Measurements from ENCODE around the gene CLSTN1.

The CLSTN1 gene

DNA sequence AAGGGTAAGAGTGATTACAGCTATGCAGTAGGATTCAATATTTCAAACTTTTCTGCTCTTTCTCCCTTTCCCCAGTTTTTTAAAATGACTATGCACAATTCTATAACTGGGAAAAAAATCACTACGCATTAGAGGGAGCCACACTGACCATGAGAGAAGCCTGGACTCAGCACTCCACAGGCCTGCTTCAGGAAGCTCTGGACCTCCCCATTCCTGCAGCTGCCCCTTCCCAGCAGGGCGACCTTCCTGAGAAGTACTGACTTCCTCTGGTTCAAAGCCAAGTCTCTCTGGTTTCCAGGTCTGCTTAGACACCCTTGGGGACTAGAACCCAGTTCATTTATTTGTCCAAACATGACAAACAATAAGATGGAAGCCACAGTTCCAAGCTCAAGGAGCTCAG, 42.0 kb upstream of the CLSTN1 start:
- Histone ChIP-seq H3K27ac (ENCODE audit: low read length) (no peak overlapping the region), H3K27me3 (ENCODE audit: control insufficient read depth in 1 of 2, insufficient read depth in 2 of 2, low read length in 2 of 2) (no peaks in the 10 kb centered on the region), H3K9ac (ENCODE audit: low read length in 2 of 2) (no peak overlapping the region), H3K4me3 (ENCODE audit: low read length in 2 of 2) (no peak overlapping the region), H3K36me3 (ENCODE audit: control insufficient read depth in 2 of 2, insufficient read depth in 2 of 2, low read length in 2 of 2) (peaks cover 3 to 16% of the 10 kb centered on the region in 2 donors), H3K4me1 (ENCODE audit: control insufficient read depth, insufficient read depth, low read length) (peaks cover 2% of the 10 kb centered on the region), H3K9me3 (ENCODE audit: control insufficient read depth in 2 of 2, low read length in 2 of 2) (no peaks in the 10 kb centered on the region)

- Histone ChIP-seq H3K4me3 (ENCODE audit: low read length in 2 of 2) (no peak overlapping the region), H3K27ac (ENCODE audit: low read length) (no peak overlapping the region), H3K36me3 (ENCODE audit: control insufficient read depth in 2 of 2, insufficient read depth in 2 of 2, low read length in 2 of 2) (peaks cover 0 to 4% of the 10 kb centered on the region in 2 donors), H3K4me1 (ENCODE audit: control insufficient read depth, insufficient read depth, low read length) (peaks cover 2% of the 10 kb centered on the region), H3K9me3 (ENCODE audit: control insufficient read depth in 2 of 2, low read length in 2 of 2) (no peaks in the 10 kb centered on the region), H3K27me3 (ENCODE audit: control insufficient read depth in 1 of 2, insufficient read depth in 2 of 2, low read length in 2 of 2) (no peaks in the 10 kb centered on the region), H3K9ac (ENCODE audit: low read length in 2 of 2) (no peak overlapping the region)
Observed at GRCh38 chr1:9863371-9863770, 39.6 kb upstream of the CLSTN1 start.

DNA sequence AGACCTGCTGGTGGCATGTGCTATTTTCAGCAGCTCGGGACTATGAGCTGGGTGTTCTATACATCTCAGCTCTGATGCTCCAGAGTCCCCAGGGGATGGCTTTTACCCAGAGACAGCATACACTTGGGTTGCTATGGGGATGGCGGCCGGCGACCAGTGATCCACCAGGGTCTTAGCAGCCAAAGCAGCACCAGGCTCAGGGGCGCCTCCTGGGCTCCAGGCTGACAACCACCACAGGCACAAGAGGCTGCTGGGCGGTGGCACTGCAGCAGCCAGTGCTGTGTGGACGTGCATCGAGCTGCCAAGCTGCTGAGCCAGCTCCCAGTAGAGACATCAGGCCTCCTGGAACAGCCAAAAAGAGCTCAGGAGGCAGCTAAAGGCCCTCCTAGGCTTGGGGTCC, 37.6 kb upstream of the CLSTN1 start:
- Histone ChIP-seq H3K9me3 (ENCODE audit: control insufficient read depth in 2 of 2, low read length in 2 of 2) (no peaks in the 10 kb centered on the region), H3K36me3 (ENCODE audit: control insufficient read depth in 2 of 2, insufficient read depth in 2 of 2, low read length in 2 of 2) (peaks cover 0 to 2% of the 10 kb centered on the region in 2 donors), H3K27me3 (ENCODE audit: control insufficient read depth in 1 of 2, insufficient read depth in 2 of 2, low read length in 2 of 2) (no peaks in the 10 kb centered on the region), H3K4me1 (ENCODE audit: control insufficient read depth, insufficient read depth, low read length) (peaks cover 2% of the 10 kb centered on the region), H3K4me3 (ENCODE audit: low read length in 2 of 2) (no peak overlapping the region), H3K9ac (ENCODE audit: low read length in 2 of 2) (no peak overlapping the region), H3K27ac (ENCODE audit: low read length) (no peak overlapping the region)

GRCh38 chr1:9860887-9861286, 37.1 kb upstream of the CLSTN1 start:
- H3K4me1 ChIP-seq (ENCODE audit: control insufficient read depth, insufficient read depth, low read length) = peaks cover 2% of the 10 kb centered on the region
- H3K27me3 ChIP-seq (ENCODE audit: control insufficient read depth in 1 of 2, insufficient read depth in 2 of 2, low read length in 2 of 2) = no peaks in the 10 kb centered on the region
- H3K36me3 ChIP-seq (ENCODE audit: control insufficient read depth in 2 of 2, insufficient read depth in 2 of 2, low read length in 2 of 2) = peaks cover 0 to 2% of the 10 kb centered on the region in 2 donors
- H3K9me3 ChIP-seq (ENCODE audit: control insufficient read depth in 2 of 2, low read length in 2 of 2) = no peaks in the 10 kb centered on the region
- no peak overlapping the region for H3K4me3 ChIP-seq (ENCODE audit: low read length in 2 of 2)
- no peak overlapping the region for H3K27ac ChIP-seq (ENCODE audit: low read length)
- H3K9ac ChIP-seq (ENCODE audit: low read length in 2 of 2) = no peak overlapping the region

DNA sequence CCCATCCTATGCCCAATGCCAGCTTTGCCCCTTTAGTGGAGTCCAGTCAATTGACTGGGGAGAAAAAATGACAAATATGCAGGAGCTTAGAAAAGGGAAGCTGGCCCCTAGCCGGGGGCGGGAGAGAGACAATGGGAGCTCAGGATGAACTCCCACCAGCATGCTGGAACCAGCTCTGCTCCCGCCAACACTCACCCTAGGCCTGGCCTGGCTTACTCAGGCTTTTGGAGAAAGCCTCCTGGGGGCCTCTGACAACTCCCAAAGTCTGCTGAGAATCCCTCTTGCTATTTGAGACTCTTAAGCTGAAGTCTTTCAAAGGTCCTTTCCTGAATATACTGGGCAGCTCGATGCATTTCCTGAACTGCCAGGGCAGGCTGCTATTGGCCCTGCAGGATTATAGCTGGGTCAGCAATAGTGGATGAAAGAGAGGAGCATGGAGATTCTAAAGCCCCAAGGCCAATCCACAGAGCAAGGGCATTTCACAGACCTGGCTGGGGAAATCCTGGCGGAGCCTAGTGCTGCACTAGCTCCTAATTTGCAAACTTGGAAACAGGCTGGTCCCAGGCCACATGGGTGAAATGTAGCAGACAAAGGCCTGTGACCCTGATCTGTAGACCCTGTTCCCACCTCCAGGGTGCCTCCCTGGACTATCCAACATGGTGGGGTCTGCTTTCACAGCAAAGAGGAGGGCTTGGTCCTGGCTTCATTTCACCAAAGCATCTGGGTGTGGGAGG, 35.7 kb upstream of the CLSTN1 start:
- peaks cover 0 to 2% of the 10 kb centered on the region in 2 donors for H3K36me3 ChIP-seq (ENCODE audit: control insufficient read depth in 2 of 2, insufficient read depth in 2 of 2, low read length in 2 of 2)
- peak overlapping the region in 1 of 2 donors; percentile 29 for H3K9ac ChIP-seq (ENCODE audit: low read length in 2 of 2)
- no peak overlapping the region for H3K27ac ChIP-seq (ENCODE audit: low read length)
- H3K4me3 ChIP-seq (ENCODE audit: low read length in 2 of 2) = no peak overlapping the region
- H3K9me3 ChIP-seq (ENCODE audit: control insufficient read depth in 2 of 2, low read length in 2 of 2) = no peaks in the 10 kb centered on the region
- H3K4me1 ChIP-seq (ENCODE audit: control insufficient read depth, insufficient read depth, low read length) = peaks cover 2% of the 10 kb centered on the region
- H3K27me3 ChIP-seq (ENCODE audit: control insufficient read depth in 1 of 2, insufficient read depth in 2 of 2, low read length in 2 of 2) = no peaks in the 10 kb centered on the region

DNA sequence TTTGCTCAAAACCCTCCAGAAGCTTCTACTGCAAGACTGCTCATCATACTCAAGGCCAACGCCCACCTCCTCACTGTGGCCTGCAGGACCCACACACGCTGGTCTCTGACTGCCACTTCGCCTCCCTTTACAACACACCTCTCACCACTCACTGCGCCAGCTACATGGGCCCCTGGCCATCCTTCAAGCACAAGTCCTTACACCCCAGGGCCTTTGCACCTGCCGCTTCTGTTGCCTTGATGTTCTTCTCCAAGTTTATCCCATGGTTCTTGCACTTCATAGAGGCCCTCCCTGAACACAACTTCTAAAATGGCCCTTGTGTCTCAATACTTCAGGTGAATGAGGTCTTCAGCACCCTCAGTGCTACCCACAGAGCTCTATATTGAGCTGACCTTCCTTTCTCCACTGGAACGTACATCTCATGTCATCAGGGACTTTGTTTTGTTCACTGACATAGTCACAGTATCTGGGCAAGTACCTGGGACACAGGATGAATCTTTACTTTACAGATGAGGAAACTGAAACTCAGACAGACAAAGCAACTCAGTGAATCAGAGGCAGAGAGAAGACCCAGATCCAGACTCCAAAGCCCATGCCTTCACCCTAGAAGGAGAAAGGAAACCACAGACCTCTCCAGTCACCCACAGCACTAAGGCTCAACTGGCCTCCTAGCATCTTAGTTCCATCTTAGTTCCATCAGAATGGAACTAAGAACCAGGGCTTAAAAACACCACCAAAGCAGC, 34.7 kb upstream of the CLSTN1 start:
- H3K4me1 ChIP-seq (ENCODE audit: control insufficient read depth, insufficient read depth, low read length) = peaks cover 2% of the 10 kb centered on the region
- H3K9ac ChIP-seq (ENCODE audit: low read length in 2 of 2) = no peak overlapping the region
- H3K36me3 ChIP-seq (ENCODE audit: control insufficient read depth in 2 of 2, insufficient read depth in 2 of 2, low read length in 2 of 2) = no peaks in the 10 kb centered on the region
- no peaks in the 10 kb centered on the region for H3K27me3 ChIP-seq (ENCODE audit: control insufficient read depth in 1 of 2, insufficient read depth in 2 of 2, low read length in 2 of 2)
- H3K27ac ChIP-seq (ENCODE audit: low read length) = no peak overlapping the region
- H3K9me3 ChIP-seq (ENCODE audit: control insufficient read depth in 2 of 2, low read length in 2 of 2) = peaks cover 0 to 5% of the 10 kb centered on the region in 2 donors
- no peak overlapping the region for H3K4me3 ChIP-seq (ENCODE audit: low read length in 2 of 2)

DNA sequence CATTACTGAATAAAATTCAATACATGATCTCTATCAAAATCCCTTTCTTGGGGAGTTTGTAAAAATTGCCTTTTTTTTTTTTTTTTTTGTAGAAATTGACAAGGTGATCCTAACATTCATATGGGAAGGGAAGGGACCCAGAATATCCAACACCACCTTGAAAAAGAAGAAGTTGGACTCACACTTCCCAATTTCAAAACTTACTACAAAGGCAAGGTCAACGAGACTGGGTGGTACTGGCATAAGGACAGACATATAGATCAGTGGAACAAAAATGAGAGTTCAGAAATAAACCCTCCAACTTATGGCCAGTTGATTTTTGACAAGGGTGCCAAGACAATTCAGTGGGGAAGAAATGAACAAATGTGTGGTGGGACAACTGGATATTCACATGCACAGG, 31.4 kb upstream of the CLSTN1 start:
- no peak overlapping the region for H3K27ac ChIP-seq (ENCODE audit: low read length)
- no peak overlapping the region for H3K9ac ChIP-seq (ENCODE audit: low read length in 2 of 2)
- no peak overlapping the region for H3K4me3 ChIP-seq (ENCODE audit: low read length in 2 of 2)
- peaks cover 0 to 6% of the 10 kb centered on the region in 2 donors for H3K9me3 ChIP-seq (ENCODE audit: control insufficient read depth in 2 of 2, low read length in 2 of 2)
- H3K36me3 ChIP-seq (ENCODE audit: control insufficient read depth in 2 of 2, insufficient read depth in 2 of 2, low read length in 2 of 2) = peaks cover 0 to 2% of the 10 kb centered on the region in 2 donors
- no peaks in the 10 kb centered on the region for H3K4me1 ChIP-seq (ENCODE audit: control insufficient read depth, insufficient read depth, low read length)
- H3K27me3 ChIP-seq (ENCODE audit: control insufficient read depth in 1 of 2, insufficient read depth in 2 of 2, low read length in 2 of 2) = no peaks in the 10 kb centered on the region

DNA sequence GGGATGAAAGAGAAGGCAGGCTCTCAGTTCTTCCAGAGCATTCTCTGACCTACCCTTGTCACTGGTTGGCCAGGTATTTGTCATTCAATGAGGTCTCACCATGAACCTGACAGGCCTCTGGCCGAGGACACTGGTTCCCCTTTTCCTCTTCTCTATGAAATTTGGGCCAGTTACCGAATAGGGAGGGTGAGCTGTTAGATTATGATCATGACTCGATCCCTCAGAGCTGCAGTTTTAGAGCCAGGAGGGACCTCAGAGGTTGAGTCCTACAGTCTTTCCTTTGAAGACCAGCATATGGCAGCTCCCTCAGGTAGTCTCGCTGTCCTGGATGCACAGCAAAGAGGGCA, 29.5 kb upstream of the CLSTN1 start:
- Histone ChIP-seq H3K9ac (ENCODE audit: low read length in 2 of 2) (no peak overlapping the region), H3K4me1 (ENCODE audit: control insufficient read depth, insufficient read depth, low read length) (no peaks in the 10 kb centered on the region), H3K9me3 (ENCODE audit: control insufficient read depth in 2 of 2, low read length in 2 of 2) (peaks cover 0 to 6% of the 10 kb centered on the region in 2 donors), H3K27me3 (ENCODE audit: control insufficient read depth in 1 of 2, insufficient read depth in 2 of 2, low read length in 2 of 2) (no peaks in the 10 kb centered on the region), H3K27ac (ENCODE audit: low read length) (no peak overlapping the region), H3K36me3 (ENCODE audit: control insufficient read depth in 2 of 2, insufficient read depth in 2 of 2, low read length in 2 of 2) (peaks cover 0 to 2% of the 10 kb centered on the region in 2 donors), H3K4me3 (ENCODE audit: low read length in 2 of 2) (no peak overlapping the region)

DNA sequence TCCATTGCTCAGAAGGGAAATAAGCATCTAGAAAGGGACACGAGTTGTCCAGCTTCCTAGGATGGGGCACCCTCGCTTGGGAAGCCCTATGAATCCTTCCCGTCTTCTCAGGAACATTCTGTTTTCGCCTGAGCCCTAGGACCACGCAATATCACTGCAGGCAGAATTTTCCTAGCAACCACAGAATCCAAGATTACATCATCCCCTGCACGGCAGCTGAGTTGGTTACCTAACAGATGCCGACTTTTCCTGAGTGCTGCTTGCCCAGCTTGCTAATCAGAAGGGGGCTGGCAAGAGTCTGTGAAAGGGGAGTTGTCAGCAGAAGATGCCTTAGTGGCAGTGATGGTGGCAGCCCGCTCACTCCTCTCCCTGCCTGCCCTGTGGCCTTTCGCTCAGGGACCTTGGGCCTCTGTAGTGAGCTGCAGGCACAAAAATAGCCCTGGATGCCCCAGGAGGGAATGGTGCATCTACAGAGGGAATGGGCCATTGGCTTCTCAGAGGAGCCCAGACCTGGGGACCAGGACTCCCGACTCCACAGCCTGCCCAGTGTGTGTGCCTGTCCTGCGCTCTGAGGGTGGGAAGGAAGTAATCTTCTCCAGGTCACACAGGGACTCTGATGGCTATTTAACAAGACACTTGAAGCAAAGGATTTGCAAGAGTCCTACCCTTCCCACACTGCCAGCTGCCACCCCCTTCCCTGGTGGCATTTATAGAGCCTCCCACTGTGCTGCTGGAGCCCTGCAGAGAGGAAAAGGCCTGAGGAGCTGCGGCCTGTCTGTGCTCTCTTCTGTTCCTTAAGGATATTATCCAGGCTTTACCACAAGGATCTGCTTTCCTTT, 28.9 kb upstream of the CLSTN1 start:
- Histone ChIP-seq H3K27me3 (ENCODE audit: control insufficient read depth in 1 of 2, insufficient read depth in 2 of 2, low read length in 2 of 2) (no peaks in the 10 kb centered on the region), H3K4me3 (ENCODE audit: low read length in 2 of 2) (no peak overlapping the region), H3K9me3 (ENCODE audit: control insufficient read depth in 2 of 2, low read length in 2 of 2) (peaks cover 0 to 6% of the 10 kb centered on the region in 2 donors), H3K4me1 (ENCODE audit: control insufficient read depth, insufficient read depth, low read length) (no peaks in the 10 kb centered on the region), H3K27ac (ENCODE audit: low read length) (no peak overlapping the region), H3K36me3 (ENCODE audit: control insufficient read depth in 2 of 2, insufficient read depth in 2 of 2, low read length in 2 of 2) (peaks cover 0 to 2% of the 10 kb centered on the region in 2 donors), H3K9ac (ENCODE audit: low read length in 2 of 2) (no peak overlapping the region)

DNA sequence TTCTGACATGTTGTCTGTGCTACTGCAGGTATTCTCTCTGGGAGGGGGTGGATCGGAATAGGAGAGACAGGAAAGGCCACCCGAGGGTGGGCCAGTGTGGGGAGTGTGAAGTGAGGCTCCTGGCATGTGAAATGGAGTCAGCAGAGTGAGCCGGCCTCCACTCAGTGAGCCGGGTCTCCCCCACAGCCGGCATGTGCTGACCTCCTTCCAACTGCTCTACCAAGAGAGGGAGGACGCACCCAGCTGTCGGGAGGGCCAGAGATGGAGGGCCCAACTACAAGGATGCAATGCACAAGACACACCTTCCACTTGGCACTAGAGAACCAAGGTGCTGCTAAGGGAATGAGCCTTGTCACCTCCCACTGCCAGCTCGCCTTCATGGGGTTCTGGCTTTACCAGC, 28.2 kb upstream of the CLSTN1 start:
- H3K4me3 ChIP-seq (ENCODE audit: low read length in 2 of 2) = no peak overlapping the region
- H3K27me3 ChIP-seq (ENCODE audit: control insufficient read depth in 1 of 2, insufficient read depth in 2 of 2, low read length in 2 of 2) = no peaks in the 10 kb centered on the region
- H3K4me1 ChIP-seq (ENCODE audit: control insufficient read depth, insufficient read depth, low read length) = no peaks in the 10 kb centered on the region
- peaks cover 0 to 2% of the 10 kb centered on the region in 2 donors for H3K36me3 ChIP-seq (ENCODE audit: control insufficient read depth in 2 of 2, insufficient read depth in 2 of 2, low read length in 2 of 2)
- no peak overlapping the region for H3K9ac ChIP-seq (ENCODE audit: low read length in 2 of 2)
- no peak overlapping the region for H3K27ac ChIP-seq (ENCODE audit: low read length)
- peaks cover 0 to 6% of the 10 kb centered on the region in 2 donors for H3K9me3 ChIP-seq (ENCODE audit: control insufficient read depth in 2 of 2, low read length in 2 of 2)

All from stomach smooth muscle (tissue), 2 donors.